ENCODE data around the gene KRTAP9-9.

GRCh38 chr17:41301204-41301790 is 46.1 kb downstream of the KRTAP9-9 start:
- no peak for TF ChIP-seq CTCF (IDR thresholded peaks at IDR 0.05)
- no peak for TF ChIP-seq ZFX (IDR thresholded peaks at IDR 0.05; ENCODE audit: borderline replicate concordance)

Measured in 22Rv1 (cell line).